Measurements from ENCODE around the gene YAP1.

YAP1 gene

DNA sequence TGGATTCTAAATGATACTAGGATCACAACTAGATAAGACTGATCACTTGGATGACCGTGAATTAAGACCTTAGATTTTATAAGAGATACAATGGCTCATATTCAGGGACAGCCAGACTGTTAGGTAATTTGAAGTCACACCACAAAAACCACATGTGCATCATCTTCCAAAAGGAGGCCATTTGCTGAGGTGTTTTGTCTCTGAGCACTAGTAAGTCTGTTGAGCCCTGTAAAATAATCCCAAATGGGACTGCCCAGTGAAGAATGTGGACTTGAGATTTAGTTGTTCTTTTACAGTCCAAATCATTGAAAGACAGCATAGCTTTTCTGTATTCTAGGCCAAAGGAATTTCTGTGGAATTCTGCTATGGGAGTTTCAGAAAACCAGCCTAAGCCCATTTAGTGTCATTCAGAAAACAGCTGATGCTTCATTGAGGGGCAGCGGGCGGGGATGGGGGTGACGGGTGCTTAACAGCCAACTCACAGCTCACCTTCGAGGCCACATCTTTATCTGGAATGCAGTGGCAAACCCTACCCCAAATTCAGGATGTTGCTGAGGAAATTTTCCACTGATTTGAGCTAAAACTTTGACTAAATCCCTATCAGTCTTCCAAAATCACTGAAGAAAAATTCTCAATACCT is 127.0 kb downstream of the YAP1 start:
- Histone ChIP-seq H4K20me1 (ENCODE audit: low read depth, low read length) (no peaks in the 10 kb centered on the region), H3K27ac (ENCODE audit: low read depth, low read length) (no peak overlapping the region), H3K27me3 (ENCODE audit: low read length) (no peaks in the 10 kb centered on the region), H2AFZ (ENCODE audit: low read depth, low read length, severe bottlenecking) (no peak overlapping the region), H3K9ac (ENCODE audit: low read length) (no peak overlapping the region), H3F3A (ENCODE audit: insufficient read depth) (no peaks in the 10 kb centered on the region), H3K4me3 (ENCODE audit: insufficient read depth, low read length, poor library complexity, severe bottlenecking) (no peak overlapping the region), H3K79me2 (ENCODE audit: insufficient read depth, low read length) (no peaks in the 10 kb centered on the region), H3K9me3 (ENCODE audit: insufficient read depth, low read length) (no peaks in the 10 kb centered on the region), H3K9me2 (replicated peaks; ENCODE audit: insufficient read depth, low read length) (no peaks in the 10 kb centered on the region), H3K4me2 (ENCODE audit: low read depth, low read length, poor library complexity, severe bottlenecking) (no peak overlapping the region), H3K36me3 (ENCODE audit: low read length) (no peaks in the 10 kb centered on the region)
- no peak for TF ChIP-seq EZH2phosphoT487 (conservative IDR thresholded peaks at IDR 0.05; ENCODE audit: low read length)
- TF ChIP-seq, protein P1, sequence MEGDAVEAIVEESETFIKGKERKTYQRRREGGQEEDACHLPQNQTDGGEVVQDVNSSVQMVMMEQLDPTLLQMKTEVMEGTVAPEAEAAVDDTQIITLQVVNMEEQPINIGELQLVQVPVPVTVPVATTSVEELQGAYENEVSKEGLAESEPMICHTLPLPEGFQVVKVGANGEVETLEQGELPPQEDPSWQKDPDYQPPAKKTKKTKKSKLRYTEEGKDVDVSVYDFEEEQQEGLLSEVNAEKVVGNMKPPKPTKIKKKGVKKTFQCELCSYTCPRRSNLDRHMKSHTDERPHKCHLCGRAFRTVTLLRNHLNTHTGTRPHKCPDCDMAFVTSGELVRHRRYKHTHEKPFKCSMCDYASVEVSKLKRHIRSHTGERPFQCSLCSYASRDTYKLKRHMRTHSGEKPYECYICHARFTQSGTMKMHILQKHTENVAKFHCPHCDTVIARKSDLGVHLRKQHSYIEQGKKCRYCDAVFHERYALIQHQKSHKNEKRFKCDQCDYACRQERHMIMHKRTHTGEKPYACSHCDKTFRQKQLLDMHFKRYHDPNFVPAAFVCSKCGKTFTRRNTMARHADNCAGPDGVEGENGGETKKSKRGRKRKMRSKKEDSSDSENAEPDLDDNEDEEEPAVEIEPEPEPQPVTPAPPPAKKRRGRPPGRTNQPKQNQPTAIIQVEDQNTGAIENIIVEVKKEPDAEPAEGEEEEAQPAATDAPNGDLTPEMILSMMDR (IDR thresholded peaks at IDR 0.05; ENCODE audit: insufficient read depth, low read length, poor library complexity, severe bottlenecking) = no peak

DNA sequence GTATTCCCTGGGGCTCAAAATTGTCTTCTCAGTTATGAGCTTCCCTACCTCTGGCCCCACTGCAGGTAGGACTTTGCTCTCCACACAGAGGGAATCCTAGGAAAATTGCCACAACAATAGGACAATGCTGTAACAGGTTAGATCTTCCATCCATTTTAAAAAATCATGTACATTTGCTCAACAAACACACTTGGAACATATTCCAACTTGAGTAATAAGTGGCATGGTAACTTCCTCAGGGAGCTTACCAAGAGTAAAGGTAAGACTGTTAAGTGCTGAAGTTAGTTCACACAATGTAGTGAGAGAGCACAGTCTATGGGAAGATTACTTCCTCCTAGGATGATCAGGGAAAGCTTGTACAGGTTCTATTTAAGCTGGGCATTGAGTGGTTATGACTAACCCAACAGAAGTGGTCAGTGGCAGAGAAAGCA is 128.2 kb downstream of the YAP1 start:
- Histone ChIP-seq H3K36me3 (ENCODE audit: low read length) (no peaks in the 10 kb centered on the region), H3K27me3 (ENCODE audit: low read length) (no peaks in the 10 kb centered on the region), H3K4me3 (ENCODE audit: insufficient read depth, low read length, poor library complexity, severe bottlenecking) (no peak overlapping the region), H3K9ac (ENCODE audit: low read length) (no peak overlapping the region), H3F3A (ENCODE audit: insufficient read depth) (no peaks in the 10 kb centered on the region), H4K20me1 (ENCODE audit: low read depth, low read length) (no peaks in the 10 kb centered on the region), H3K9me2 (replicated peaks; ENCODE audit: insufficient read depth, low read length) (no peaks in the 10 kb centered on the region), H3K79me2 (ENCODE audit: insufficient read depth, low read length) (no peaks in the 10 kb centered on the region), H3K9me3 (ENCODE audit: insufficient read depth, low read length) (no peaks in the 10 kb centered on the region), H2AFZ (ENCODE audit: low read depth, low read length, severe bottlenecking) (no peak overlapping the region), H3K4me2 (ENCODE audit: low read depth, low read length, poor library complexity, severe bottlenecking) (no peak overlapping the region), H3K27ac (ENCODE audit: low read depth, low read length) (no peak overlapping the region)
- TF ChIP-seq, protein P1 (IDR thresholded peaks at IDR 0.05; ENCODE audit: insufficient read depth, low read length, poor library complexity, severe bottlenecking) = no peak
- TF ChIP-seq EZH2phosphoT487 (conservative IDR thresholded peaks at IDR 0.05; ENCODE audit: low read length) = no peak

DNA sequence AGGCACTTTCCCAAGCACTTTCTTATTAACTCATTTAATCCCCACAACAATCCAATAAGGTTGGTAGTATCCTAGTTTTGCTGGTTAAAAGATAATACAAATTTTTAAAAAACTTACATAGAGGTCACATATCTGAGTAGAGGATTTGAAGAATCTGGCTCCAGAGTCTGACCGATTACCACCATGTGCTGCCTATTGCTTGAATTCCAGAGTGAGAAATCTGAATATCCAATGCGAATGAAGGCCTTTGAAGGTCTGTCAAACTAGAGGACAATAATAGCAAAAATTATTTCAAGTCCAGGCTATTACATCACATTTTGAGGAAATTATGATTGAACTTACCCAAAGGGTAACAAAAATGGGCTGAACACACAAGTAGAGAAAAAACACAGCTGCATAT is 129.2 kb downstream of the YAP1 start:
- no peaks in the 10 kb centered on the region for H3K79me2 ChIP-seq (ENCODE audit: insufficient read depth, low read length)
- H2AFZ ChIP-seq (ENCODE audit: low read depth, low read length, severe bottlenecking) = no peak overlapping the region
- no peaks in the 10 kb centered on the region for H3K27me3 ChIP-seq (ENCODE audit: low read length)
- no peak overlapping the region for H3K4me3 ChIP-seq (ENCODE audit: insufficient read depth, low read length, poor library complexity, severe bottlenecking)
- no peaks in the 10 kb centered on the region for H3K9me2 ChIP-seq (replicated peaks; ENCODE audit: insufficient read depth, low read length)
- H3K9ac ChIP-seq (ENCODE audit: low read length) = no peak overlapping the region
- H3K36me3 ChIP-seq (ENCODE audit: low read length) = no peaks in the 10 kb centered on the region
- H3F3A ChIP-seq (ENCODE audit: insufficient read depth) = no peaks in the 10 kb centered on the region
- no peak overlapping the region for H3K4me2 ChIP-seq (ENCODE audit: low read depth, low read length, poor library complexity, severe bottlenecking)
- H3K9me3 ChIP-seq (ENCODE audit: insufficient read depth, low read length) = no peaks in the 10 kb centered on the region
- no peak overlapping the region for H3K27ac ChIP-seq (ENCODE audit: low read depth, low read length)
- TF ChIP-seq, protein P1 (IDR thresholded peaks at IDR 0.05; ENCODE audit: insufficient read depth, low read length, poor library complexity, severe bottlenecking) = no peak
- TF ChIP-seq EZH2phosphoT487 (conservative IDR thresholded peaks at IDR 0.05; ENCODE audit: low read length) = no peak
- H4K20me1 ChIP-seq (ENCODE audit: low read depth, low read length) = no peaks in the 10 kb centered on the region
